ENCODE measurements around the gene HCAR1. TPM values are rescaled to one million over a fixed set of nuclear protein-coding genes. Genes with fewer than 3 reads are reported as not detected.
A peak's percentile ranks its signal among the peaks of the same experiment; 100 is the strongest.
"Not testable (repeated sequence)": the region's sequence is repeated elsewhere in the genome, so short reads cannot be mapped to it uniquely, and the experiment has no call there.

Gene HCAR1
- total RNA-seq, 4 donors from 2014 or later = 0.23 TPM; not detected in 3

- 26 to 44% methylated on average over 11 of the region's 11 CpGs for WGBS, 2 donors
- DNase-seq = no peak
- H3K4me3 ChIP-seq = peak overlapping the region in 3 of 4 donors; percentile 2 to 20 (median 7)
- H3K36me3 ChIP-seq = no peaks in the 10 kb centered on the region
- intact Hi-C loops (cut with DNase I) = no loop called here
- H3K27ac ChIP-seq = peak overlapping the region; percentile 75 to 94 (median 92)
- peaks cover 10 to 48% (median 10%) of the 10 kb centered on the region in 3 donors for H3K4me1 ChIP-seq
- TF ChIP-seq POLR2A (IDR thresholded peaks at IDR 0.05) = no peak
- H3K9me3 ChIP-seq = no peaks in the 10 kb centered on the region
- no peaks in the 10 kb centered on the region for H3K27me3 ChIP-seq
Measured at GRCh38 chr12:122721057-122721545, 9.5 kb downstream of the HCAR1 start.

GRCh38 chr12:122716658-122717057 is 14.0 kb downstream of the HCAR1 start, which contains the start of gene HCAR3:
Gene HCAR3 (minus strand): TSS chr12:122716811. CDS start chr12:122716737, 74 bp downstream.
- DNase-seq; H3K9me3 ChIP-seq; intact Hi-C loops (cut with DNase I); H3K27me3 ChIP-seq; H3K36me3 ChIP-seq: not testable (repeated sequence)
- peak within 1 kb of the TSS in 3 of 4 donors; percentile 61 to 79 (median 70) for H3K27ac ChIP-seq
- peak within 1 kb of the TSS in 3 of 4 donors; percentile 19 to 40 (median 36) for H3K4me3 ChIP-seq
- WGBS, 2 donors = 28 to 49% methylated on average over 8 to 10 of the region's 10 CpGs
- peaks cover 6 to 24% (median 7%) of the 10 kb centered on the region in 3 donors for H3K4me1 ChIP-seq

- H3K27me3 ChIP-seq; DNase-seq; H3K36me3 ChIP-seq; H3K9me3 ChIP-seq; intact Hi-C loops (cut with DNase I): not testable (repeated sequence)
- Histone ChIP-seq H3K4me1 (peaks cover 4 to 23% (median 7%) of the 10 kb centered on the region in 3 donors), H3K27ac (peak overlapping the region in 3 of 4 donors; percentile 38 to 81 (median 49)), H3K4me3 (peak overlapping the region in 2 of 4 donors; percentile 22 to 38)
- 47 to 80% methylated on average over 3 to 6 of the region's 6 CpGs for WGBS, 2 donors
Measured at GRCh38 chr12:122715211-122715610, 15.4 kb downstream of the HCAR1 start.

GRCh38 chr12:122713491-122714188 is 17.0 kb downstream of the HCAR1 start:
- intact Hi-C loops (cut with DNase I); DNase-seq; H3K36me3 ChIP-seq; H3K9me3 ChIP-seq; H3K27me3 ChIP-seq: not testable (repeated sequence)
- H3K27ac ChIP-seq = peak overlapping the region; percentile 52 to 85 (median 80)
- WGBS, 2 donors = 21 to 28% methylated on average over 3 to 4 of the region's 10 CpGs
- H3K4me3 ChIP-seq = peak overlapping the region in 3 of 4 donors; percentile 22 to 38 (median 35)
- H3K4me1 ChIP-seq = peaks cover 0 to 21% (median 5%) of the 10 kb centered on the region in 3 donors

GRCh38 chr12:122711266-122711665 is 19.4 kb downstream of the HCAR1 start:
- 58 to 74% methylated on average over 1 of the region's 1 CpG for WGBS, 2 donors
- intact Hi-C loops (cut with DNase I) = not testable (repeated sequence)

GRCh38 chr12:122710341-122710740 is 20.3 kb downstream of the HCAR1 start:
- peak overlapping the region in 1 of 4 donors; percentile 42 for H3K27ac ChIP-seq
- H3K27me3 ChIP-seq; DNase-seq; H3K9me3 ChIP-seq; H3K4me3 ChIP-seq; intact Hi-C loops (cut with DNase I); H3K36me3 ChIP-seq: not testable (repeated sequence)
- peaks cover 0 to 32% (median 5%) of the 10 kb centered on the region in 3 donors for H3K4me1 ChIP-seq
- WGBS, 2 donors = 56 to 65% methylated on average over 2 of the region's 2 CpGs

More at GRCh38 chr12:122711266-122711665, 19.4 kb downstream of the HCAR1 start:
- not testable (repeated sequence) for DNase-seq, H3K36me3 ChIP-seq, H3K27me3 ChIP-seq, H3K4me3 ChIP-seq, H3K9me3 ChIP-seq
- Histone ChIP-seq H3K27ac (peak overlapping the region in 2 of 4 donors; percentile 13 to 38), H3K4me1 (peaks cover 0 to 32% (median 5%) of the 10 kb centered on the region in 3 donors)

GRCh38 chr12:122709287-122709686 is 21.4 kb downstream of the HCAR1 start:
- H3K36me3 ChIP-seq; H3K27me3 ChIP-seq; intact Hi-C loops (cut with DNase I); H3K9me3 ChIP-seq; DNase-seq; H3K4me3 ChIP-seq: not testable (repeated sequence)
- no CpG with 5 or more reads among the region's 3 CpGs for WGBS, 2 donors
- Histone ChIP-seq H3K27ac (peak overlapping the region in 2 of 4 donors; percentile 50 to 77), H3K4me1 (peaks cover 0 to 32% (median 5%) of the 10 kb centered on the region in 3 donors)

GRCh38 chr12:122703841-122704240 is 26.8 kb downstream of the HCAR1 start:
- H3K36me3 ChIP-seq; intact Hi-C loops (cut with DNase I); DNase-seq; H3K27me3 ChIP-seq; H3K9me3 ChIP-seq; H3K4me3 ChIP-seq: not testable (repeated sequence)
- peaks cover 0 to 47% (median 0%) of the 10 kb centered on the region in 3 donors for H3K4me1 ChIP-seq
- peak overlapping the region in 3 of 4 donors; percentile 70 to 87 (median 83) for H3K27ac ChIP-seq
- 63 to 84% methylated on average over 3 of the region's 3 CpGs for WGBS, 2 donors

- peak within 1 kb of the TSS; percentile 3 to 45 (median 37) for H3K4me3 ChIP-seq
- WGBS, 2 donors = 47 to 50% methylated on average over 10 to 13 of the region's 22 CpGs
Measured at GRCh38 chr12:122702890-122703611, 27.6 kb downstream of the HCAR1 start, which contains the start of gene HCAR2. Gene HCAR2 (minus strand): TSS chr12:122703357. CDS start chr12:122703283, 74 bp downstream.

GRCh38 chr12:122701481-122701880 is 29.2 kb downstream of the HCAR1 start:
- peak overlapping the region; percentile 28 to 87 (median 76) for H3K27ac ChIP-seq
- intact Hi-C loops (cut with DNase I); H3K27me3 ChIP-seq; H3K36me3 ChIP-seq; H3K9me3 ChIP-seq; DNase-seq: not testable (repeated sequence)
- 49 to 50% methylated on average over 3 to 4 of the region's 4 CpGs for WGBS, 2 donors
- H3K4me3 ChIP-seq = peak overlapping the region; percentile 3 to 45 (median 37)
- H3K4me1 ChIP-seq = peaks cover 0 to 49% (median 0%) of the 10 kb centered on the region in 3 donors

More at GRCh38 chr12:122702890-122703611, 27.6 kb downstream of the HCAR1 start, which contains the start of gene HCAR2:
- Histone ChIP-seq H3K27ac (peak within 1 kb of the TSS; percentile 56 to 87 (median 76)), H3K4me1 (peaks cover 0 to 47% (median 0%) of the 10 kb centered on the region in 3 donors)
- DNase-seq; H3K36me3 ChIP-seq; H3K27me3 ChIP-seq; H3K9me3 ChIP-seq; intact Hi-C loops (cut with DNase I): not testable (repeated sequence)
- TF ChIP-seq POLR2A (IDR thresholded peaks at IDR 0.05) = peak in 2 of 4 donors; percentile 42 to 56

- 17 to 53% methylated on average over 1 to 3 of the region's 9 CpGs for WGBS, 2 donors
- Histone ChIP-seq H3K27ac (peak overlapping the region; percentile 76 to 87 (median 82)), H3K4me3 (peak overlapping the region in 3 of 4 donors; percentile 36 to 45 (median 38)), H3K4me1 (peaks cover 0 to 51% (median 0%) of the 10 kb centered on the region in 3 donors)
- H3K36me3 ChIP-seq; H3K27me3 ChIP-seq; intact Hi-C loops (cut with DNase I); DNase-seq; H3K9me3 ChIP-seq: not testable (repeated sequence)
Measured at GRCh38 chr12:122700038-122700710, 30.5 kb downstream of the HCAR1 start.

GRCh38 chr12:122696922-122697321 is 33.7 kb downstream of the HCAR1 start:
- DNase-seq; H3K4me3 ChIP-seq; H3K27me3 ChIP-seq; H3K9me3 ChIP-seq; intact Hi-C loops (cut with DNase I); H3K36me3 ChIP-seq: not testable (repeated sequence)
- H3K27ac ChIP-seq = peak overlapping the region in 2 of 4 donors; percentile 4 to 76
- peaks cover 0 to 39% (median 0%) of the 10 kb centered on the region in 3 donors for H3K4me1 ChIP-seq
- WGBS, 2 donors = 53 to 73% methylated on average over 2 of the region's 2 CpGs
